Measurements from ENCODE around the gene FAM3A.
"Not testable (repeated sequence)": the region's sequence is repeated elsewhere in the genome, so short reads cannot be mapped to it uniquely, and the experiment has no call there.

The FAM3A gene

DNA sequence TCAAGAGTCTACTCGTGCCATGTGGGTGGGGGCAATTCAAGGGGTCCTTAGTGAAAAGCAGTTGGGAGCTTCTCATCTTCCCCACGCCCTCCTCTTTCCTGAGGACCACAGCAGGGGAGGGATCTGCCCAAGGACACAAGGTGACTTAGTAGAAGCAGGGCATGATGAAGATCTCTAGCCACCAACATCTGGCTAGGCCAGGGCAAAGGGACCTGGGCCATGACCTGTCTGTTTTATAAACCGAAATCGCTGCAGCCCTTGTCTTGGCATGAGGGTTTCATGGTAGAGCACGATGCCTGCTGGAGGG is 25.5 kb upstream of the FAM3A start:
- Mint-ChIP-seq H3K4me3 (no peak overlapping the region), H3K9me3 (no peaks in the 10 kb centered on the region), H3K4me1 (peaks cover 31% of the 10 kb centered on the region), H3K27ac (peak overlapping the region; percentile 99), H3K27me3 (no peaks in the 10 kb centered on the region), H3K36me3 (peaks cover 2% of the 10 kb centered on the region)

DNA sequence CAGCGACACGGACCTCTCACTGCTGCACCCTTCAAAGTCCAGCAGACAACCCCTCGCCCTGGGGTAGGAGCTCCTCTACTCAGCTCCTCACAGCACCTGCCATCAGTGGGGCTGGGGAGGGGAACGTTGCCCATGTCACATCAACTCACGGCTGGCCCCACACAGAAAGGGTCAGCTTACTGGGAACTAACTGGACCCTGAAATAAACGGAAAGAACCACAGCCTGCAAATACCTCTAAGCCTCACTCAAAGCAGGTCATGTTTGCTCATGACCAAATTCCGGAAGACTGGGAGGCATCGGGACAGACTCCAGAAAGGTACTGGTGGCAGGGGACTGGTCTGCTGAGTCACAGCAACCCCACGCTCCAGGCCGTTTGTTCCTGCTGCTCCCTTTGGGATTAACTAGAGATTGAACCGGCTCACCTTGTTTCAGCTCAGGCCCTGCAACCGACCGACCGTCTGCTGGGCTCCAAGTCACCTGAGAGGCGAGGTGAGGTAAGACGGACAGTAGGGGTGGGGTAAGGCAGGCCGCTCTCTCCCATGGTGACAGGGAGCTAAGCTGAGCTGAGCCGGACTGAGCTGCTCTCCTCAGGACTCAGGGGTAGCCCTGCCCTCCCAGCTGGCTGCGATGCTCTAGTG is 25.0 kb upstream of the FAM3A start:
- Mint-ChIP-seq H3K4me1 (peaks cover 28% of the 10 kb centered on the region), H3K9me3 (no peaks in the 10 kb centered on the region), H3K27me3 (no peaks in the 10 kb centered on the region), H3K4me3 (peak overlapping the region; percentile 30), H3K36me3 (peaks cover 2% of the 10 kb centered on the region), H3K27ac (peak overlapping the region; percentile 99)

DNA sequence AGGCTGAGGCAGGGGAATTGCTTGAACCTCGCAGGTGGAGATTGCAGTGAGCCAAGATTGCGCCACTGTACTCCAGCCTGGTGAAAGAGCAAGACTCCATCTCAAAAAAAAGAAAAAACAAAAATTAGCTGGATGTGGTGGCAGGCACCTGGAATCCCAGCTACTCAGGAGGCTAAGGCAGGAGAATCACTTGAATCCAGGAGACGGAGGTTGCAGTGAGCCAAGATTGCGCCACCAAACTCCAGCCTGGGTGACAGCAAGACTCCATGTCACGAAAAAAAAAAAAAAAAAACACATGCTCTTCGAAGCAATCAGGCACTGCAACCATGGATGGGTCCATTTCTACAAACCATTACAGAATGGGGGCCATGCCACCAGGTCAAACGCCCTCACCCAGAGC is 24.3 kb upstream of the FAM3A start:
- H3K4me3 Mint-ChIP-seq, H3K9me3 Mint-ChIP-seq: not testable (repeated sequence)

DNA sequence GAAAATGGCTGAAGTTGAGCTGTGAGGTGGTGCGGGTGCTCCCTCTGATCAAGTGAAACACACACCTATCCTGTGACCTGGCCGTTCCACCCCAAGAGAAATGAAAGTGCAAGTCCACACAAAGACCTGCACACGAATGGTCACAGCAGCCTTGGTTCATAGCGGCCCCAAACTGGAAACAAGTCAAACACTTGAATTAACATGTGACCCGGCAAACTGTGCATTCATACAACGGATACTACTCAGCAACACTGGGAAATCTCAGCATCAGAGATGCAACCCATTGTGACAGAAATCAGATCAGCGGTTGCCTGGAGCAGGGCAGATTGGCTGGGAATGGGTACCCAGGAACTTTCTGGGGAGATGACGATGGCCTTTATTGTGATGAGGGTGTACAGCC is 23.0 kb upstream of the FAM3A start:
- Mint-ChIP-seq H3K4me1 (peaks cover 23% of the 10 kb centered on the region), H3K4me3 (peak overlapping the region; percentile 8), H3K27ac (peak overlapping the region; percentile 62), H3K9me3 (no peaks in the 10 kb centered on the region), H3K27me3 (no peaks in the 10 kb centered on the region), H3K36me3 (peaks cover 2% of the 10 kb centered on the region)

More for the DNA sequence above, 24.3 kb upstream of the FAM3A start:
- not testable (repeated sequence) for H3K36me3 Mint-ChIP-seq, H3K27me3 Mint-ChIP-seq
- Mint-ChIP-seq H3K4me1 (peaks cover 23% of the 10 kb centered on the region), H3K27ac (peak overlapping the region; percentile 80)

DNA sequence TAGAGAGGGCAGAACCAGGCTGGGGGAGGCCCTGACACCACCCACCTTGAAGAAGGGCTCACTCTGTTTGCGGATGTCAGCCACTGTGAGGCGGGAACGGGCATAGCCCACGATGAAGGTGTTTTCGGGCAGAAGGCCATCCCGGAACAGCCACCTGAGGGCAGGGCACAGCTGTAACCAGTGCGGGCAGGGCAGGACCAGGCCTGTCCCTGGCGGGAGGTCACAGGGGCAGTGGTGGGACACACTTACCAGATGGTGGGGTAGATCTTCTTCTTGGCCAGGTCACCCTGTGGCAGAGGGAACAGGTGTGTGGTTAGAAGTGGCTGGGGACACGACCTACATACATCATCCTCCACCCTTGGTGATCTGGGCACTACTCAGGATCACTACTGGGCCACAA is 19.9 kb upstream of the FAM3A start:
- H3K27me3 Mint-ChIP-seq = no peaks in the 10 kb centered on the region
- no peaks in the 10 kb centered on the region for H3K9me3 Mint-ChIP-seq
- H3K4me3 Mint-ChIP-seq = no peak overlapping the region
- no peak overlapping the region for H3K27ac Mint-ChIP-seq
- no peaks in the 10 kb centered on the region for H3K36me3 Mint-ChIP-seq
- H3K4me1 Mint-ChIP-seq = peaks cover 6% of the 10 kb centered on the region

DNA sequence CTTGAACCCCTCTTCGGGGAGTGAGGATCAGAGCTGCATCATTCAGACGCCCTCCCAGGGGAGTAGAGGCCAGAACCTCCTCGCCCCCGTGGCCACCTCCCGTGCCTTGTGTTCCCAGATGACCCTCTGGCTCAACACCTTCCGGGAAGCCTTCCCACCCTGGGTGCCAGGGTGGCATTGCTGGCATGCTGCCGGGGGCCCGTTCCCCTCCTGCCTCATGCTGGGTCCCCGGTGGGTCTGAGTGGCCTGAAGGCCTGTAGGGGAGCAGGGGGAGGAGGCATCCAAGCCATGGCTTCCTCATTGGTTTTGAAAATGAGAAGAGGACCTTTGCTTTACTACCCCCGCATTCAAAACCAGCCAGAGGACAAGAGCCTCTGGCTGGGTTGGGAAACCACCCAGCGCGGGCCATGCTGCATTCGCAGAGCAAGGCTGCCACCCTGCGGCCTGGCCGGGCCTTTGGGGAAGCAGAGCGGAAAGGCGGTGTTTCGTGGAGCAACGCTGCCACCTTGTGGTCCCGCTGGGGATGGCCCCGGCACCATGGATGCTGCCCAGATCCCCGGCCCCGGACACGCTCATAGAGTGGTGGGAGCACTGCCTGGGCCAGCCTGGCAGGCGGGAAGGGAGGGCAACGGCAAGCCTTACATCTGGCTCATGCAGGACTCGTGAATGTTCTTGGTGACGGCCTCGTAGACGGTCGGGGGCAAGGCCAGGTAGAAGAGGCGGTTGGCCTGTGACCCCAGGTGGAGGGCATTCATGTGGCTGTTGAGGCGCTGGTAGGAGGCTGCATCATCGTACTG is 18.7 kb upstream of the FAM3A start:
- Mint-ChIP-seq H3K27me3 (no peaks in the 10 kb centered on the region), H3K27ac (no peak overlapping the region), H3K4me1 (peaks cover 6% of the 10 kb centered on the region), H3K4me3 (no peak overlapping the region), H3K36me3 (no peaks in the 10 kb centered on the region), H3K9me3 (no peaks in the 10 kb centered on the region)

DNA sequence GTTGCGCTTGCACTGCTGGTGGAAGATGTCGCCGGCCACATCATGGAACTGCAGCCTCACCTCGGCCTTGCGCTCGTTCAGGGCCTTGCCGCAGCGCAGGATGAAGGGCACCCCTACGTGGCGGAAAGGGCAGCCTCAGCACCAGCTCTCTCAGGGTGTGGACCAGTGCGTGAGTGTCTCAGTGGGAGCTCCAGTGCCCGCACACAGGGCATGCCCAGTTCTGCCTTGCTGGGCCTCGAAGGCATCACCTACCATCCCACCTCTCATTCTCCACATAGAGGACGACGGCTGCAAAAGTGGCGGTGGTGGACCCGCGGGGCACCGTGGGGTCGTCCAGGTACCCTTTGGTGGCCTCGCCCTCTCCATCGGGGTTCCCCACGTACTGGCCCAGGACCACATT is 16.7 kb upstream of the FAM3A start:
- H3K4me3 Mint-ChIP-seq = no peak overlapping the region
- no peak overlapping the region for H3K27ac Mint-ChIP-seq
- no peaks in the 10 kb centered on the region for H3K27me3 Mint-ChIP-seq
- no peaks in the 10 kb centered on the region for H3K9me3 Mint-ChIP-seq
- H3K36me3 Mint-ChIP-seq = no peaks in the 10 kb centered on the region
- no peaks in the 10 kb centered on the region for H3K4me1 Mint-ChIP-seq

DNA sequence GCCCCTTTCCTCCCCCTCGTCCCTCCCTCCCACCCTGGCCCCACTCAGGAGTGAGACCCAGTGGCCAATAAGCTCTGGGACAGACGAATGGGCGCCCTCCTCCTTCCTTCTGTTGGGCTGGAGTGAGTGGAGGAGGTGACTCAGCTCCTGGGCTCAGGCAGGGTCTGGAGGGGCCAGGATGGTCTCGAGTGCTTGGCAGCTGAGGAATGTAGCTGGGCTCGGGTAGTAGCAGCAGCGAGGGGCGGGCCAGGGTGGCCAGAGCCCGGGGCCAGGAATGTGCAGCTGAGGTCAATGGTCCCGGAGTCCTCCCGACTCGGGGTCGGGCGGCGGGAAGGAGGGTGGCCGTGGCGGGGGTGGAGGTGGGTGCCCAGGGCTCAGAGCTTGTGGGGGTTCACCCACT is 15.6 kb upstream of the FAM3A start:
- Mint-ChIP-seq H3K4me3 (no peak overlapping the region), H3K4me1 (peaks cover 6% of the 10 kb centered on the region), H3K27me3 (no peaks in the 10 kb centered on the region), H3K27ac (no peak overlapping the region), H3K9me3 (no peaks in the 10 kb centered on the region), H3K36me3 (no peaks in the 10 kb centered on the region)

DNA sequence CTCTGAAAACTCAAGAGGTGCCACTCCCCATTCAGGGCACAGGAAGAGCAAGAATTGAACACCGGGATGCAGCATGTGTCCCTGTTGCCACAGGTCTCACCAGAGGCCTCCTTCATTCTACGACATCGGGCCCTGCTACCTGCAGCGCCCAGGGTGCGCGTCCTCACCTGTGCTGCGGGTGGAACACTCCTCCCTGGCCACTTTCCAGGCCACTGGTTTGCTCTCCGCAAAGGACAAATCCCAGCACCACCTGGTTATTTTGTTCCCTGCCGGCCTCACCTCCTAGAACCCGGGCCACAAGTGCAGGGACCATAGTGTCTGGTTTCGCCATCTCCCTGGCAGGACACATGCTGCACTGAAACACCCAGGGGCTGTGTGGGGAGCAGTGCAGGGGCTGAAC is 14.3 kb upstream of the FAM3A start:
- Mint-ChIP-seq H3K27ac (no peak overlapping the region), H3K36me3 (no peaks in the 10 kb centered on the region), H3K4me1 (peaks cover 19% of the 10 kb centered on the region), H3K4me3 (no peak overlapping the region), H3K27me3 (no peaks in the 10 kb centered on the region), H3K9me3 (no peaks in the 10 kb centered on the region)

DNA sequence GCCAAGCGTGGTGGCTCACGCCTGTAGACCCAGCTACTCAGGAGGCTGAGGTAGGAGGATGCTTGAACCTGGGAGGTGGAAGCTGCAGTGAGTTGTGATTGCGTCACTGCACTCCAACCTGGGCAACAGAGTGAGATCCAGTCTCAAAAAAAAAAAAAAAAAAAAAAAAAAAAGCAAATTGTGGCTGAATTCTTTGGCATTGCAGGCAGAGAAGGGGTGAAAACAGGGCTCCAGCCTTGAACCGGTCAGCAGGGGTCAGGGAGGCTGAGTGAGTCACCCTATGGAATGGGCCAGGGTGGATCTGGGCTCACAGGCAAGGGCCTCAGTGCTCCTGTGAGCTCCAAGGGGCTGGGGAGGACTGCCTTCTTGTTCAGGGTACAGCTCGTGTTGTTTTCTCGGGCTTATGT is 13.2 kb upstream of the FAM3A start:
- Mint-ChIP-seq H3K9me3 (no peaks in the 10 kb centered on the region), H3K4me3 (no peak overlapping the region), H3K36me3 (no peaks in the 10 kb centered on the region), H3K27me3 (no peaks in the 10 kb centered on the region), H3K4me1 (peaks cover 19% of the 10 kb centered on the region), H3K27ac (no peak overlapping the region)

DNA sequence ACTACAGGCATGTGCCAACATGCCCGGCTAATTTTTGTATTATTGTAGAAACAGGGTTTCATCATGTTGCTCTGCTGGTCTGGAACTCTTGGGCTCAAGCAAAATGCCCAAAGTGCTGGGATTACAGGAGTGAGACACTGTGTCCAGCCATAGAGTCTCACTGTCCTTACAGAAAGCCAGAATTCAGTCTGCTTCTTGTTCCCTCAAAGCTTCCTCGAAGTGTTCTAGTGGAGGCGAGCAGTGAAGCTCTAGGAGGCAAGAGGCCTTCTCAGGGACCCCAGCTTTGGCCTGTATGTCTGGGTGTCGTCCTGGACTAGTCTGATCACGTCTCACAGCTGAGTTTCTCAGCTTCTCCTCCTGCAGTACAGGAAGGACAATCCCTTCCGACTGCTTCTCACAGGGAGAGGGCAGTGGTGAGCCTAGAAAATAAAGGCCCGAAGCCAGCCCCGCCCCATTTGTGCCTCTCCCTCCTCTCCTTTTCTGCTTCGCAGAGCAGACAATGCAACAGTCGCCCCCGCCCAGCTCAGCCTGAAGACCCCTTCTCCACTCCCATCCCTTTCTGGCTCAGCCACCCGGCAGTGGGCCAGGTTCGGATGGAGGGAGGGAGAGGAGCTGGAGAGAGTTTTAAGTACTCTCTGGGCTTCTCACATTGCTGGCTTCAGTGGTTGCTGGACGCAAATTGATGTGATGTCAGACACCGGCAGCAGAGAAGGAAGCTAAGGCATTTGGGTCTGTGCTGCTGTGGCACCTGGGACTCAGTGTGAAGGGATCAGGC is 11.1 kb upstream of the FAM3A start:
- Mint-ChIP-seq H3K27ac (peak overlapping the region; percentile 65), H3K36me3 (no peaks in the 10 kb centered on the region), H3K4me1 (peaks cover 19% of the 10 kb centered on the region), H3K27me3 (no peaks in the 10 kb centered on the region), H3K4me3 (no peak overlapping the region), H3K9me3 (no peaks in the 10 kb centered on the region)

DNA sequence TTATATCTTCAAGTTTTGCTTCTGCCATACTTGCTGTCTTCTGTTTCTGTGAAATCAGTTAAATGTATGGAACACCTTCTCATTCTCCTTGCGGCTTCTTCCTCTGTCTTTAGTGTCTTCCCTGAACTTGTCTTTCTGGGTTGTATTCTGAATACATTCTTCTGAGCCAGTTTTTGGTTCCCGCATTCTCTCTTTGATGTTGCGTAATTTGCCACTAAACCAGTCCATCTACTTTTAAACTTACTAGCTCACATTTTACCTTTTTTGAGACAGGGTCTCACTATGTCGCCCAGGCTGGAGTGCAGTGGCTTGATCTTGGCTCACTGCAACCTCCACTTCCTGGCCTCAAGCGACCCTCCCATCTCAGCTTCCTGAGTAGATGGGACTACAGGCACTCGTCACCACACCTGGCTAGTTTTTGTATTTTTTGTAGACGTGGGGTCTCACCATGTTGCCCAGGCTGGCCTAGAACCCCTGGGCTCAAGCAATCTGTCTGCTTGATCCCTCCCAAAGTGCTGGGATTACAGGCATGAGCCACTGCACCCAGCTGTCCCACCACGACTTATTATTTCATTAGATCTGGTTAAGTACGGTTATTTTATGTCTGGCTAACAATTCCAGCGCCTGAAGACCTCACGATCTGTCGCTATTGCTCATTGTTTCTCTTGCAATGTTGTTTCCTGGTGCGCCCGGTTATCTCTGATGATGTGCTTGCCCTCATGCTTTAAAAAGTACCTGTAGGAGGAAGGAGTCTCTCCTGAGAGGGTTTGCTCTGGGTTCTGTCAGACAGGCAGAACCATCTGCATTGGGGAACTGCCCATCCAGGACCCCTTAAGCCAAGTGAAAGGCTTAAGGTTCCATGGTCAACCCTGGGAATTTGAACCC is 9.8 kb upstream of the FAM3A start:
- no peaks in the 10 kb centered on the region for H3K9me3 Mint-ChIP-seq
- H3K27me3 Mint-ChIP-seq = no peaks in the 10 kb centered on the region
- no peaks in the 10 kb centered on the region for H3K36me3 Mint-ChIP-seq
- H3K27ac Mint-ChIP-seq = peak overlapping the region; percentile 63
- peaks cover 19% of the 10 kb centered on the region for H3K4me1 Mint-ChIP-seq
- no peak overlapping the region for H3K4me3 Mint-ChIP-seq

DNA sequence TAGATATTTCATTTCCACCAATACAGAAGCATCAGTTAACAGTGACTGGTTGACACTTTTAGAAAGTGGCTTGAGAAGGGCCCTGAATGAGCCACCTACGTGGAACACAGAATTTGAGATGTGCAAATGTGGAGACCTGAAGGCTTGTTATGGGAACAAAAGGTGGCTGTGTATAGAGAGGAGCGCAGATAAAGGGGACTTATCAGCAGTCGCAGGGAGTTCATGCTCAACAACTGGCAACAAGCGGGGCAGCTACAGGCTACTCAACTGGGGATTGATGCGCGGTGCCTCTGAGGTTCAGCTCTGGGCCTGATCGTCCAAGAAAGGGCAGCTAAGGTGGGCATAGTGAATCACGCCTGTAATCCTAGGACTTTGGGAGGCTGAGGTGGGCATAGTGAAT is 3.4 kb upstream of the FAM3A start:
- no peak overlapping the region for H3K27ac Mint-ChIP-seq
- H3K36me3 Mint-ChIP-seq = no peaks in the 10 kb centered on the region
- H3K4me3 Mint-ChIP-seq = no peak overlapping the region
- H3K27me3 Mint-ChIP-seq = no peaks in the 10 kb centered on the region
- no peaks in the 10 kb centered on the region for H3K9me3 Mint-ChIP-seq
- peaks cover 12% of the 10 kb centered on the region for H3K4me1 Mint-ChIP-seq

DNA sequence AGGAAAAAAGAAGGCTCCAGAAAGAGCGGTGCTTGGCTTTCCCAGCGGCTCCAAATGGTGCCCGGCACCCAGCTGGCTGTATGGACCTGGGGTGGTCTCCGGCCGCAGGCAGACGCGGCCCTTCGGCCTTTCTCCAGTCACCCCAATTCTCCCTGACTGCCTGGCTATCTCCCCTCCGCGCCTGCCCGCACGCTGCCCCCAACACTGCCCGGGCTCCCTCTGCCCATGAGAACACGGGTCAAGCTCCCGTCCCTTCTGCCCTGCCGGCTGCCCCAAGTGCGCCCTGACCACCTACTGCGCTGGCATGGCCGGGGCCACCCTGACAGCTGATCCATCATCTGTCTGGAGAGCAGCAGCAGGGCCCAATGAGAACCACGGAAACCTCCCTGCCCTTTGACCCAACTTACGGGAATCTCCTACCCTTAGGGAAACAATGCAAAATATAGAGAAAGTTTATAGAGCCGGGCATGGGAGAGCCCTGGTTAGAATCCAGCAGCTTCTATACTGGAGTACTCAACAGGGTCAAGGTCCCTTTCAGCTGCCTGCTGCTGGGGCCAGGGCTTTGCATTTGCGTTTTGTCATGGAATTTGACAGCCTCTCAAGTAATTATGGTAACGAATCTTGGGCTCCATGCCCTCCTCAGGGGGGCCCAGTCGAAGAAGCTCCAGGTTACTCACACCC is 1.2 kb upstream of the FAM3A start:
- H3K4me3 Mint-ChIP-seq = peak overlapping the region; percentile 30
- peaks cover 26% of the 10 kb centered on the region for H3K4me1 Mint-ChIP-seq
- no peak overlapping the region for H3K27ac Mint-ChIP-seq
- H3K9me3 Mint-ChIP-seq = no peaks in the 10 kb centered on the region
- peaks cover 1% of the 10 kb centered on the region for H3K36me3 Mint-ChIP-seq
- no peaks in the 10 kb centered on the region for H3K27me3 Mint-ChIP-seq

DNA sequence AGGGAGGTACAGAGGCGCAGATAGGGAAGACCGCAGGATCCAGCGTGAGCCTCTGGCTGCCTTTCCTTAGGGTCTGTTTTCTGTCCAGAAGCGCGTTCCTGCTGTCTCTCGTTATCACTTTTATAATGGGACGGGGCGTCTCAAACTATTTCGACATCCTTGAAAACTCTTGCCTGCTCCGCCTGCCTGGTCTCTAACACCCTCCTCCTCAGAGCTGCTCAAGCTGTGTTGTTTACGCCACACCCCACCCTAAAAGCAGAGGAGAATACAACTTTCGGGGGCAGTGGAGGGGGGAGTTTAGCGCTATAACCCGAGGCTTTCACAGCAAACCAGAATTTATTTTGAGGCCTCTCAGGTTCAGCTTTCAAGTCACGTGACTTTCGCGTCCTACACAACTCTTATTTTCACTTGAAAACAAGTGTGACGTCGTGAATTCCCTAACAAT is 646 bp upstream of the FAM3A start:
- H3K9me3 Mint-ChIP-seq = no peaks in the 10 kb centered on the region
- H3K27ac Mint-ChIP-seq = peak overlapping the region; percentile 21
- peaks cover 1% of the 10 kb centered on the region for H3K36me3 Mint-ChIP-seq
- H3K4me1 Mint-ChIP-seq = peaks cover 29% of the 10 kb centered on the region
- no peaks in the 10 kb centered on the region for H3K27me3 Mint-ChIP-seq
- peak overlapping the region; percentile 86 for H3K4me3 Mint-ChIP-seq
